ENCODE data around the gene PRDX5.

Gene PRDX5

GRCh38 chr11:64355078-64355940 lies 37.4 kb downstream of the PRDX5 start:
- no peak overlapping the region for H3K4me2 ChIP-seq (ENCODE audit: low read length)
- TF ChIP-seq EZH2 (IDR thresholded peaks at IDR 0.05; ENCODE audit: borderline replicate concordance, low read length), result no peak
- TF ChIP-seq, protein P1, sequence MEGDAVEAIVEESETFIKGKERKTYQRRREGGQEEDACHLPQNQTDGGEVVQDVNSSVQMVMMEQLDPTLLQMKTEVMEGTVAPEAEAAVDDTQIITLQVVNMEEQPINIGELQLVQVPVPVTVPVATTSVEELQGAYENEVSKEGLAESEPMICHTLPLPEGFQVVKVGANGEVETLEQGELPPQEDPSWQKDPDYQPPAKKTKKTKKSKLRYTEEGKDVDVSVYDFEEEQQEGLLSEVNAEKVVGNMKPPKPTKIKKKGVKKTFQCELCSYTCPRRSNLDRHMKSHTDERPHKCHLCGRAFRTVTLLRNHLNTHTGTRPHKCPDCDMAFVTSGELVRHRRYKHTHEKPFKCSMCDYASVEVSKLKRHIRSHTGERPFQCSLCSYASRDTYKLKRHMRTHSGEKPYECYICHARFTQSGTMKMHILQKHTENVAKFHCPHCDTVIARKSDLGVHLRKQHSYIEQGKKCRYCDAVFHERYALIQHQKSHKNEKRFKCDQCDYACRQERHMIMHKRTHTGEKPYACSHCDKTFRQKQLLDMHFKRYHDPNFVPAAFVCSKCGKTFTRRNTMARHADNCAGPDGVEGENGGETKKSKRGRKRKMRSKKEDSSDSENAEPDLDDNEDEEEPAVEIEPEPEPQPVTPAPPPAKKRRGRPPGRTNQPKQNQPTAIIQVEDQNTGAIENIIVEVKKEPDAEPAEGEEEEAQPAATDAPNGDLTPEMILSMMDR (IDR thresholded peaks at IDR 0.05; ENCODE audit: low read length), result peak; percentile 79
- H3K4me1 ChIP-seq (ENCODE audit: insufficient read depth, low read length, severe bottlenecking), result peaks cover 23% of the 10 kb centered on the region
- H3K4me3 ChIP-seq (ENCODE audit: low read depth, low read length, poor library complexity, severe bottlenecking), result no peak overlapping the region
- peaks cover 19% of the 10 kb centered on the region; the same call in 1 of the 2 replicates for H3K36me3 ChIP-seq (ENCODE audit: insufficient read depth, low read length)
- no peaks in the 10 kb centered on the region for H3K79me2 ChIP-seq (ENCODE audit: insufficient read depth, low read length)
- H3K9me3 ChIP-seq (ENCODE audit: low read length), result no peaks in the 10 kb centered on the region
- no peaks in the 10 kb centered on the region for H3F3A ChIP-seq (ENCODE audit: insufficient read depth, low read length)
- H3K27ac ChIP-seq (ENCODE audit: low read depth, low read length, poor library complexity, severe bottlenecking), result peak overlapping the region; percentile 25
- H3K9ac ChIP-seq (ENCODE audit: low read length), result no peak overlapping the region
- H2AFZ ChIP-seq (ENCODE audit: low read length), result no peak overlapping the region
- no peaks in the 10 kb centered on the region for H4K20me1 ChIP-seq (ENCODE audit: insufficient read depth, low read length)
- H3K27me3 ChIP-seq (ENCODE audit: insufficient read depth, low read length), result no peaks in the 10 kb centered on the region
- H3K9me2 ChIP-seq (ENCODE audit: low read depth, low read length), result no peaks in the 10 kb centered on the region

GRCh38 chr11:64356498-64357411 lies 38.8 kb downstream of the PRDX5 start:
- H3K36me3 ChIP-seq (ENCODE audit: insufficient read depth, low read length), result peaks cover 33% of the 10 kb centered on the region; the same call in 1 of the 2 replicates
- H2AFZ ChIP-seq (ENCODE audit: low read length), result no peak overlapping the region
- no peak overlapping the region for H3K27ac ChIP-seq (ENCODE audit: low read depth, low read length, poor library complexity, severe bottlenecking)
- no peaks in the 10 kb centered on the region for H3K9me3 ChIP-seq (ENCODE audit: low read length)
- no peaks in the 10 kb centered on the region for H3F3A ChIP-seq (ENCODE audit: insufficient read depth, low read length)
- H3K4me3 ChIP-seq (ENCODE audit: low read depth, low read length, poor library complexity, severe bottlenecking), result no peak overlapping the region
- TF ChIP-seq, protein P1 (IDR thresholded peaks at IDR 0.05; ENCODE audit: low read length), result peak; percentile 66
- TF ChIP-seq EZH2 (IDR thresholded peaks at IDR 0.05; ENCODE audit: borderline replicate concordance, low read length), result no peak
- H3K27me3 ChIP-seq (ENCODE audit: insufficient read depth, low read length), result no peaks in the 10 kb centered on the region
- H3K9me2 ChIP-seq (ENCODE audit: low read depth, low read length), result no peaks in the 10 kb centered on the region
- H3K4me2 ChIP-seq (ENCODE audit: low read length), result no peak overlapping the region
- no peak overlapping the region for H3K9ac ChIP-seq (ENCODE audit: low read length)
- H4K20me1 ChIP-seq (ENCODE audit: insufficient read depth, low read length), result no peaks in the 10 kb centered on the region
- H3K79me2 ChIP-seq (ENCODE audit: insufficient read depth, low read length), result no peaks in the 10 kb centered on the region
- peaks cover 26% of the 10 kb centered on the region for H3K4me1 ChIP-seq (ENCODE audit: insufficient read depth, low read length, severe bottlenecking)

GRCh38 chr11:64357446-64357845 lies 39.5 kb downstream of the PRDX5 start:
- no peak overlapping the region for H2AFZ ChIP-seq (ENCODE audit: low read length)
- peaks cover 37% of the 10 kb centered on the region; the same call in 1 of the 2 replicates for H3K36me3 ChIP-seq (ENCODE audit: insufficient read depth, low read length)
- TF ChIP-seq, protein P1 (IDR thresholded peaks at IDR 0.05; ENCODE audit: low read length), result no peak
- no peak for TF ChIP-seq EZH2 (IDR thresholded peaks at IDR 0.05; ENCODE audit: borderline replicate concordance, low read length)
- H3K9me2 ChIP-seq (ENCODE audit: low read depth, low read length), result no peaks in the 10 kb centered on the region
- peaks cover 26% of the 10 kb centered on the region for H3K4me1 ChIP-seq (ENCODE audit: insufficient read depth, low read length, severe bottlenecking)
- H3F3A ChIP-seq (ENCODE audit: insufficient read depth, low read length), result no peaks in the 10 kb centered on the region
- no peaks in the 10 kb centered on the region for H3K9me3 ChIP-seq (ENCODE audit: low read length)
- H3K79me2 ChIP-seq (ENCODE audit: insufficient read depth, low read length), result no peaks in the 10 kb centered on the region
- H3K4me3 ChIP-seq (ENCODE audit: low read depth, low read length, poor library complexity, severe bottlenecking), result no peak overlapping the region
- H3K27me3 ChIP-seq (ENCODE audit: insufficient read depth, low read length), result no peaks in the 10 kb centered on the region
- H4K20me1 ChIP-seq (ENCODE audit: insufficient read depth, low read length), result no peaks in the 10 kb centered on the region
- H3K27ac ChIP-seq (ENCODE audit: low read depth, low read length, poor library complexity, severe bottlenecking), result no peak overlapping the region
- H3K4me2 ChIP-seq (ENCODE audit: low read length), result no peak overlapping the region
- H3K9ac ChIP-seq (ENCODE audit: low read length), result no peak overlapping the region

Data from OCI-LY1 (cell line).